Stomach (tissue), 4 donors: ENCODE data around the gene CBY3.

Experiments used
- CTCF ChIP-seq, 7 experiments: fragments of 450-650 bp in 4 of 7; fragments of 200-600 bp in 3 of 7; sonication (generic) in 3 of 7; IDR thresholded peaks; one replicate each; pipeline ENCODE4 v1.5.1; 2016 to 2019; ENCODE audit warnings: antibody characterized with exemption in 7 of 7, control low read depth in 2 of 7, mild to moderate bottlenecking in 1 of 7
- POLR2A ChIP-seq, 4 donors: fragments of 450-650 bp; IDR thresholded peaks; one replicate each; pipeline ENCODE4 v1.6.1; 2016; ENCODE audit warnings: antibody characterized with exemption in 4 of 4, control low read depth in 2 of 4, mild to moderate bottlenecking in 1 of 4, moderate library complexity in 1 of 4

- TF ChIP-seq CTCF (IDR thresholded peaks at IDR 0.05), result no peak
- TF ChIP-seq POLR2A (IDR thresholded peaks at IDR 0.05), result no peak
These were observed 49.5 kb upstream of the CBY3 start for GRCh38 chr5:179730356-179730755.
